Thoracic aorta (tissue), 2 donors: Measurements from ENCODE around the gene DLG5. TPM values are rescaled to one million over a fixed set of nuclear protein-coding genes. Genes with fewer than 3 reads are reported as not detected.

ENCODE experiments used
- ATAC-seq: fragments of 150-250 bp; one replicate; pipeline ENCODE4 v1.8.0; 2017; ENCODE audit warnings: low read depth; ENCODE audit not compliant: insufficient number of reproducible peaks, low FRiP score
- DNase-seq: peaks from one replicate; pipeline ENCODE4 v3.0.0-alpha.2; 2020; ENCODE audit warnings: low spot score
- H3K27ac ChIP-seq, 2 donors: fragments of 200-600 bp; sonication (generic); 1 replicate in 1 of 2; 2 replicates in 1 of 2; pipeline ENCODE4 v1.5.1; 2016; ENCODE audit warnings: mild to moderate bottlenecking in 2 of 2, moderate library complexity in 2 of 2
- H3K27me3 ChIP-seq: fragments of 200-600 bp; sonication (generic); replicated peaks from 2 replicates; pipeline ENCODE4 v1.6.0; 2016; ENCODE audit warnings: mild to moderate bottlenecking; ENCODE audit not compliant: insufficient read depth
- H3K36me3 ChIP-seq: fragments of 200-600 bp; sonication (generic); one replicate; pipeline ENCODE4 v1.5.1; 2016
- H3K4me1 ChIP-seq, 2 donors: fragments of 200-600 bp; sonication (generic); 1 replicate in 1 of 2; 2 replicates in 1 of 2; pipeline versions ENCODE4 v1.5.1 to v1.6.0; 2016; ENCODE audit warnings: low read depth in 2 of 2, mild to moderate bottlenecking in 1 of 2; ENCODE audit not compliant: control insufficient read depth in 1 of 2
- H3K4me3 ChIP-seq: fragments of 200-600 bp; sonication (generic); 2 replicates; pipeline ENCODE4 v1.5.1; 2016; ENCODE audit warnings: mild to moderate bottlenecking
- H3K9me3 ChIP-seq: fragments of 200-600 bp; sonication (generic); 2 replicates; pipeline ENCODE4 v1.5.1; 2016
- CTCF ChIP-seq: fragments of 200-600 bp; sonication (generic); IDR thresholded peaks from one replicate; pipeline ENCODE4 v1.5.1; 2019; ENCODE audit warnings: antibody characterized with exemption
- total RNA-seq, 2 donors: library from RNA; depleted of rRNA; stranded (reverse); fragments of >200 nt; gene quantifications; one replicate each; pipeline versions ENCODE4 v1.1.0 to v1.2.3, GENCODE V29; 2016

Gene DLG5
- total RNA-seq, 2 donors from 2014 or later = 36.4 to 79.6 TPM

GRCh38 chr10:77946084-77946483, 19.5 kb upstream of the DLG5 start:
- H3K9me3 ChIP-seq = peaks cover 4% of the 10 kb centered on the region
- ATAC-seq = no peak
- H3K4me1 ChIP-seq = peaks cover 0 to 11% of the 10 kb centered on the region in 2 donors
- no peak overlapping the region for H3K4me3 ChIP-seq
- H3K36me3 ChIP-seq = no peaks in the 10 kb centered on the region
- no peak for TF ChIP-seq CTCF
- no peak for DNase-seq
- H3K27ac ChIP-seq = no peak overlapping the region
- no peaks in the 10 kb centered on the region for H3K27me3 ChIP-seq

DNA sequence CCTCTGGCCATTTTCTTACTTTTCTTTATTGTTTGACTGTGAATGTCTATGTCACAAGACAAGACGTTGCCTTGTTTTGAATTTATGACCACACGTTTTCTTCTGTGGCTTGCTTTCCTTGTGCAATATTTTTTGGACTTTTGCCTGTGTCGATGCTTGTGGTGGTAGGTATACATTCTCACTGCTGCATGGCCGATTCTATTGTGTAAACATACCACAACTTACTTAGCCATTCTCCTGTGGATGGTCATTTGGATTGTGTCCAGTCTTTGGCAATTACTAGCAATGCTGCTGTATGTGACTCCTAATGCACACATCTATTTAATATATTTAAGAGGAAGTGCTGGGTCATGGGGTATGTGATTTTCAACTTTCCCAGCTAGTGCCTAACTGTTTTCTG, 18.0 kb upstream of the DLG5 start:
- Histone ChIP-seq H3K4me1 (peaks cover 2 to 18% of the 10 kb centered on the region in 2 donors), H3K27me3 (no peaks in the 10 kb centered on the region), H3K9me3 (no peaks in the 10 kb centered on the region), H3K27ac (no peak overlapping the region), H3K4me3 (no peak overlapping the region), H3K36me3 (no peaks in the 10 kb centered on the region)
- no peak for ATAC-seq
- no peak for DNase-seq
- TF ChIP-seq CTCF = no peak

DNA sequence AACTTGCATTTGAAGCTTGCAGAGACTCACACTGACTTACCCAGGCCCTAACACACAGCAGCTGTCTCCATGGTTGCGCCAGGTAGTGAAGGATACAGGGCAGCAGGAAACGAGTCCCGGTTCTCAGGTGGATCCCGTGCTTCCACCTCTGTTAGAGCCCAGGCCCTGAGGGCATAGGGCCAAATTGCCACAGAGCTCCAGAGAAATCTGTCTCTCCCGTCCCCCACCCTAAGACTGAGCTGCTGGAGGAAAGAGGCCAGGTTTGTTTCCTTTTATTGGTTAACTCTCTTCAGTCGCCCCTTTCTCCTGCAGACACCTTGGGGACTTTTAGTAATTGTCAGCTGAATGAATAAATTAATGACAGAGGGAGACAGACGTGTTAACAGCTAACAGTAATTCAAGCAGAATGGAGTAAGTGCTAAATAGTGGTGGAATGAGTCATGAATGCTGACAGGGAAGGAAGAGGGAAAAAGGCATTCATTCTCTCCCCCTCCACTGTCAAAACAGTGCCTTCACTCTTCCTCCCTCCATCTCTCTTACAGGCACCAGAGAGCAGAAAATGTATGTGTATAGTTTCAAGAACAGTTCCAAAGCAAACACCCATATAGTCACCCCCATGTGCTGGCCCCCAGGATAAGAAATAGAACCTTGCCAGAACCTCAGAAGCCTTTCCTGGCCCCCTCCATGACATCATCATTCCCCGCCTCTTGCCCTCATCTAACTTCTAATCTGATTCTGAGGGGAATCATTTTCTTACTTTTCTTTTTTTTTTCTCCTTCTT, 16.8 kb upstream of the DLG5 start:
- peaks cover 5 to 24% of the 10 kb centered on the region in 2 donors for H3K4me1 ChIP-seq
- TF ChIP-seq CTCF = no peak
- ATAC-seq (no peak), DNase-seq (no peak)
- H3K27ac ChIP-seq = no peak overlapping the region
- no peak overlapping the region for H3K4me3 ChIP-seq
- no peaks in the 10 kb centered on the region for H3K9me3 ChIP-seq
- no peaks in the 10 kb centered on the region for H3K27me3 ChIP-seq
- H3K36me3 ChIP-seq = no peaks in the 10 kb centered on the region

- Histone ChIP-seq H3K4me3 (no peak overlapping the region), H3K27ac (no peak overlapping the region), H3K36me3 (no peaks in the 10 kb centered on the region), H3K9me3 (no peaks in the 10 kb centered on the region), H3K4me1 (peaks cover 5 to 24% of the 10 kb centered on the region in 2 donors), H3K27me3 (no peaks in the 10 kb centered on the region)
- DNase-seq = no peak
- TF ChIP-seq CTCF = no peak
- no peak for ATAC-seq
Observed at GRCh38 chr10:77941790-77942189, 15.2 kb upstream of the DLG5 start.

DNA sequence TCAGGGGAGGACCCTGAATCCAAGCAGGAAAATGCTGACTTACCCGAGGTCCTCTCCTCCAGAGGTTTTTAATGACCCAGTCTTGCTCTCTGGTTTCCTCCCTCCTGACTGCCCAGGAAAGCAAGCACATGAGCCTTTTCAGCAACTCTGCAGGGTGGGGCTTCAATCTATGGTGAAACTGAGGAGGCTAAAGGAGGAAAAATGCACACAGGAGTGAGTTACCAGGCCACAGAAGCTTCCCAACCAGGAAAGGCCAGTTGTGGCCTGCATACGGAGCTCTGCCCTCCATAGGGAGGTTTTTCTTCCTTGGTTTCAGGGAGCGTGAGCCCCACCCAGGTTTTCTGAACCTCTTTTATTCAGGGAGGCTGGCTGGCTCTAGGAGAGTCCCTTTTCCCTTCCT, 14.1 kb upstream of the DLG5 start:
- no peak overlapping the region for H3K4me3 ChIP-seq
- DNase-seq (no peak), ATAC-seq (no peak)
- peaks cover 5 to 24% of the 10 kb centered on the region in 2 donors for H3K4me1 ChIP-seq
- H3K27ac ChIP-seq = no peak overlapping the region
- no peaks in the 10 kb centered on the region for H3K9me3 ChIP-seq
- TF ChIP-seq CTCF = no peak
- no peaks in the 10 kb centered on the region for H3K27me3 ChIP-seq
- no peaks in the 10 kb centered on the region for H3K36me3 ChIP-seq
